GM12891 (cell line): Measurements from ENCODE around the gene LGI2.

ENCODE experiments used
- PAX5 ChIP-seq: IDR thresholded peaks from 2 replicates; pipeline ENCODE4 v1.6.1; 2011; ENCODE audit warnings: low read length, moderate library complexity, mild to moderate bottlenecking; ENCODE audit not compliant: insufficient read depth, severe bottlenecking
- POLR2A ChIP-seq: IDR thresholded peaks from 2 replicates; pipeline ENCODE4 v1.6.1; 2011; ENCODE audit warnings: low read depth, low read length, control low read depth
- POLR2AphosphoS5 ChIP-seq: IDR thresholded peaks from 2 replicates; pipeline ENCODE4 v1.6.1; 2011; ENCODE audit warnings: low read depth, low read length, control low read depth
- POU2F2 ChIP-seq: IDR thresholded peaks from 2 replicates; pipeline ENCODE4 v1.6.1; 2011; ENCODE audit warnings: low read depth, mild to moderate bottlenecking, control low read depth, low read length, moderate library complexity
- SPI1 ChIP-seq: IDR thresholded peaks from 2 replicates; pipeline ENCODE4 v1.6.1; 2011; ENCODE audit warnings: low read depth, low read length, control low read depth
- TAF1 ChIP-seq: IDR thresholded peaks from 2 replicates; pipeline ENCODE4 v1.6.1; 2011; ENCODE audit warnings: low read depth, low read length, control low read depth

DNA sequence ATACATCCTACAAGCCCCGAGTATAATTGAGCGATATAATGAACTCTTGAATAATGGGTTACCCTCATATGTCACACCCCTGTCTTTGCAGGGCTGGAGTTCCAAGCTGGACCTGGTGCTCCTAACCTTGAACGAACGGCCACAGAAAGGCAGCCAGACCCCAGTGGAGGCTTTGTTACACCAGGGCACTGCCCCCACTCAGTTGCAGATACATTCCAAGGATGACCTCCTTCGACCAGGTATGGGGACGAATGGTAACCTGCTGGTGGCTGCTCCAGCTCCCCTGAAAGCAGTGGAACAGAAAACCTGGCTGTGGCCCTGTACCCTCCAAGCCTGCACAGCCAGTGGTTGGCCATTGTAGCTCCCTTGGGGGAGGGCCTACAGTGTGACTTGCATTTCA, 61.3 kb downstream of the LGI2 start:
- TF ChIP-seq POLR2A (no peak), POLR2AphosphoS5 (no peak), PAX5 (no peak), TAF1 (no peak), POU2F2 (no peak), SPI1 (no peak)
